ENCODE measurements around the gene RHBDD1.

Gene RHBDD1

GRCh38 chr2:226847090-226847489, 11.2 kb downstream of the RHBDD1 start:
- no peak for DNase-seq

GRCh38 chr2:226847511-226847910, 11.7 kb downstream of the RHBDD1 start:
- DNase-seq: no peak

GRCh38 chr2:226849349-226849748, 13.5 kb downstream of the RHBDD1 start:
- DNase-seq: no peak

GRCh38 chr2:226850024-226850423, 14.2 kb downstream of the RHBDD1 start:
- DNase-seq: no peak

- DNase-seq: no peak
Observed at GRCh38 chr2:226855787-226856186, 19.9 kb downstream of the RHBDD1 start.

DNA sequence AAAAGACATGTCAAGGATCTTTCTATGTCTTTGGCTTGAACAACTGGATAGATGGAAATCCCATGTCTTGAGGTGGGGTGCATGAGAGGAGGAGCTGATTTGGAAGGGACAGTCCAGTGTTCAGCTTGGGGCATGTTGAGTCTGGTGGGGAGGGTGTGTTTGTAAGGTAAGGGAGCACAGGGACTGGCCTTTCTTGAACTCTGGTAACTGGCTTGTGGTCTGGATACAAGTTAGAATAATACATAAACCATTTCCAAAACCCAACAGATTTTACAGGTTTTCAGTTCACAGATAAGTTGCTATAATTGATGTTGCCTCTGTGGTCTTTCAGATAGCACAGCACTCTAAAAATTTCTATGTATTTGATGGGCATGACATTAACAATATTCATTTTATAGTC, 24.2 kb downstream of the RHBDD1 start:
- DNase-seq: no peak

GRCh38 chr2:226862623-226863022, 26.8 kb downstream of the RHBDD1 start:
- no peak for DNase-seq

DNA sequence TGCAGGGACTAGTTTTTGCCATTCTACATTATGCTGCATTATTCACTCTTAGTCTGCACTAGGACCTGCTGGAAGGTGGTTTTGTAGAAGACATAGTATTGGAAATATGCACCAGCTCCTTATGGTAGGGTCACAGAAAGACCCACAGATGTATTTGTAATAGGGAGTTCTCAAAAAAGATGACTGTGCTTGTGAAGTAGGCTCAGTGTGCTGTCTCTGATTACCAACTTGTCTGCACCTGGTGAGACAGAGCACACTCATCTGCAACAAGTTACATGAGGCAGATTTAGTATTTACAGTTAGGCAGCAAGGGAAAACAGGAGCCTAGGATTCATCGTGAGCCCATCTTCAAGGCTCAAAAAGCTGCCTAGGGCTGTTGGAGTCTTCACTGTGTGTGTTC, 29.4 kb downstream of the RHBDD1 start:
- DNase-seq: no peak

GRCh38 chr2:226865710-226866109, 29.9 kb downstream of the RHBDD1 start:
- no peak for DNase-seq

- DNase-seq: no peak
Observed at GRCh38 chr2:226868331-226869162, 32.7 kb downstream of the RHBDD1 start.

DNA sequence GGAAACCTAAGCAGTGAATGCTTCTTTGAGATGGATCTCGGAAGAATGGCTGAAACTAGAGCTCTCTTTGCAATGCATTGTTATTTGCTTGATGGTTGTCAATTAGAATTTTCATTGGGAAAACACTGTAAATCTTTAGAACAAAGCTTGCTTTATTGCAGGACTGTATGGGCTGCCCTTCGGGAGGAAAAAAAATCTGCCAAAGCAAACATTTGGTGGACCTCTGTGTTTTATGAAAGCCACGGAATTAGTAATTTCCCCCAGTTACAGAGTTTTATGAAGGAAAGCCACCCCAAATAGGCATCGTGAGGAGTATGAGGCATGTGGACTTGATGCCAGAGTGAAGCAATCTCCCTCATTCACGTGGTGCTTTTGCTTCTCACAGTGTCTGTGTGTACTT, 33.5 kb downstream of the RHBDD1 start:
- no peak for DNase-seq

DNA sequence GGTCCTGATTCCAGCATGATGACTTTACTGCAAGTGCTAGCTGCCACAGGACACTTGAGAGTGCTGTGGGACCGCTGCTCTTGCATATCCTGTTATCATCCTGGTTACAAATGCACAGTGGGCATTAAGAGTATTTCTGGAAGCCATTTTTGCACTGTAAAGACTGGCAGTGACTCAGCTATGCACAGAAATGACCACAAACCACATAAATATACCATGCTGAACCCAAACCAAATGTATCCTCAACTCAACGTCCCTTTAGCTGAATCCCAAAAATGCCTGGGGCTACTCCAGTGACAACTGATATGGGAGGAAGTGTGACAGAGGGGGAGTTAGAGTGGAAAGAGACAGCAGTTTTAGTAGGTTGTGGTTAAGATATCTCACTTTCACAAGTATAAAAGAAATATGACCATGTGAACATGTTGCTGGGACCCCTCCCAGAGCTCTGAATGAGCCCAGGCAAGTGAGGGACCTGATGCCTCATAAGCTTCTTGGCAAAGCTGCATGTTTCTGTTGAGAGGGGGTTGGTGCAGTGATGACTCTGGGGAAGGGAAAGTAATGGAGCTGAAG, 37.3 kb downstream of the RHBDD1 start:
- no peak for DNase-seq

DNA sequence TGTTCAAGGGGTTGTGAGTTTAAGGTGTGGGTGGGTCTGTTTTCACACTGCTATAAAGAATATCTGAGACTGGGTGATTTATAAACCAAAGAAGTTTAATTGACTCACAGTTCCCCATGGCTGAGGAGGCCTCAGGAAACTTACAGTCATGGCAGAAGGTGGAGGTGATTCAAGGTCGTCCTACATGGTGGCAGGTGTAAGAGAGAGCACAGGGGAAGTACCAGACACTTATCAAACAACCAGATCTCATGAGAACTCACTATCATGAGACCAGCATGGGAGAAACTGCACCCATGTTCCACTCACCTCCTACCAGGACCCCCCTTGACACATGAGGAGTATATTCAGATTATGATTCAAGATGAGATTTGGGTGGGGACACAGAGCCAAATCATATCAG, 38.0 kb downstream of the RHBDD1 start:
- DNase-seq: no peak

DNA sequence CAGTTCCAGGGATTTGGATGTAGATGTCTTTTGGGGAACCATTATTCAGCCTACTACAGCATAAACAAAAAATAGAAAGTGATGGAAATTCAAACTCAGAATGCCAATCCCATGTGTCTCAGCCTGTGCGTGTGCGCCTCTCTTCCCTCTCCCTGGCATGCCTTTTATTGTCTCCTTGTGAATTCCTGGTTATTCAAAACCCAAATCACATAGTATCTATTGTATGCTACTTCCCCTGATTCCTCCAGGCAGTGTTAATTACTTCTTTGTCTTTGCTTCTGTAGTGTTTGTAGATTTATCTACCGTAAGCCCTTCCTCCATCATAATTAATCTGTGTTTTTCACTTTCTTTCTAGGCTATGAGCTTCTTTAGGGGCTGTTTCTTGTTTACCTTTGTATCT, 38.9 kb downstream of the RHBDD1 start:
- DNase-seq: no peak

- no peak for DNase-seq
Observed at GRCh38 chr2:226875438-226876225, 39.8 kb downstream of the RHBDD1 start.

DNA sequence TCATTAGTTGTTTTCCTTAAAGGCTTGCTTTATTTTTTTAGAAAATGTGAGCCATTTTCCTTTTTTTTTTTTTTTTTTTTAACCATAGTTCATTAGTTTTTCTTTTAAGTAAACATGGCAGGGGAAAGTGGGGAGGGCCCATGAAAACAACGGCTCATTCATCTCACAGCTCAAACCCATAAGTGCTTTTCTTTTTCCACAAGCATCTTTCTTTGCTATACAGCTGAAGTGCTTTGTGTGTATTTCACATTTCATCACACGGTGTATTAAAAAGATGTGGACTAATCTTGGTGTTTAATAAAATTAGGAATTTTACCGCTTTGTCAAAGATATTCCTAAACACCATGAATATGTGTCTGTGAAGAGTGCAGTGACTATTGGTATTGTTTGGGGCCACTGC, 41.6 kb downstream of the RHBDD1 start:
- no peak for DNase-seq

DNA sequence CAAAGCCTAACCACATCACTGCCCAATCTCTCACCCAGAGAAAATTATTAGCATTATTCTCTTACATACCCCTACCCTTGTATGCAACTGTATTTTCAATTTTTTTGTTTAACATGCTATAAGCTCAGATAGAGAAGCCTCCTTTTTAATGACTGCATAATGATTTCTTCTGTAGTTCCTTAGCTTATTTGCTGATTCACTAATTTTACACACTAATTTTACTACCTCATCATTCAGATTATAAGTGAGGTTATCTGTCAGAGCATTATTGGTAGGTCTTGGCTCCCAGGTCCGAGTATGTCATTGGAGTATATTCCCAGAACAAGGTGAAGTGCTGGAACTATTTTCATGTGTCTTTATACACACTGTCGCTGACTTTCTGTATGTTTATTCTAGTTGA, 45.4 kb downstream of the RHBDD1 start:
- no peak for DNase-seq

DNA sequence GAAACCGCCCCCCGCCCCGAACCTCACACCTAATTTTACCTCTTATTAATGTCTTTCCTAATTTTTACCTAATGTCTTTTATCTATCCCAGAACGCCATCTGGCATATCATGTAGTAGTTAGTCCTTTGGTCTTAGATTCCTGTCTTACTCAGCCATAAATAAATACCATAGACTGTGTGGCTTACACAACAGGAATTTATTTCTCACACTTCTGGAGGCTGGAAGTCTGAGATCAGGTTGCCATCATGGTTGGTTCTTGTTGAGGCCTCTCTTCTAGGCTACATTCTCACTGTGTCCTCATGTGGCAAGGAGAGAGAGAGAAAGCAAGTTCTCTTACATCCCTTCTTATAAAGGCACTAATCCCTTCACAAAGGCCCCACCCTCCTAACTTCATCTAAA, 46.8 kb downstream of the RHBDD1 start:
- no peak for DNase-seq

- DNase-seq: no peak
Observed at GRCh38 chr2:226883296-226883795, 47.5 kb downstream of the RHBDD1 start.

GRCh38 chr2:226884166-226884565, 48.3 kb downstream of the RHBDD1 start:
- no peak for DNase-seq

DNA sequence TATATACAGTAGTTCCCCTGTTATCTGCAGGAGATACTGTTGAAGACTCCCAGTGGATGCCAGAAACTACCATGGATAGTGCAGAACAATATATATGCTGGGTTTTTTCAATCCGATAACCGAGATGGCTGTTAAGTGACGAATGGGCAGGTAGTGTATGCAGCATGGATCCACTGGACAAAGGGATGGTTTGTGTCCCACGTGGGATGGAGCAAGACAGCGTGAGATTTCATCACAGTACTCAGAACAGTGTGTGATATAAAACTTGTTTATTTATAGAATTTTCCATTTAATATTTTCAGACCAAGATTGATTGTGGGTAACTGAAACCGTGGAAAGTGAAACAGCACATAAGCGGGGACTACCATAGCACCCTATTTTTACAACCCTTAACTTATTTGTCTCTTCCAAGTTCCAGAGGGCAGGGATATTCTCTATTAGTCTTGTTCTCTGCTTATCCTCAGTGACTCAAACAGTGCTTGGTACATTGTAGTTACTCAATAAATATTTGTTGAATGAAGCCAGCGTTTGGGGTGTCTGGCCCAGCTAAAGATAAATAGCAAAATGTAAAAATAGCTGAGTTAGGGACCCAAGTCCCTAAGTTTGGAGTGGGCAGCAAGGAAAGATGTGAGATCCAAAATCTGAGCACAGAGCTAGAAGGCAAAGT, 50.0 kb downstream of the RHBDD1 start:
- no peak for DNase-seq

DNA sequence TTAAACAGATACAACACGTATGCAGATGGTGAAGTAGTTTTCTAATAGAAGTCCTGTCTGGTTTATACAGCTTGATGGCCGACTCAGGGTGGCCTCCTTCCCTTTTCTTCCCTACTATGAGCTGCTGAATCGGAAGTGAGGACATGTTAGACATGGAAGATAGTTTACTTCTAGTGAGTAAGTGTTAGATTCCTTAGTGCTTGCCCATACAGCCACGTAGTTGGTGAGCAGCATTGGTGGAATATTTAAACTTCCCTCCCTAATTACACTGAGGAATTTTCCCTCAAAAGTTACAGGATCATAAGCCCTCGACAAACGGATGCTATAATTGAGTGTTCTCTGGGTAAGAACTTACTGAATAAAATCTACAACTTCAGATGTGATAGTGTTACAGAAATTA, 52.1 kb downstream of the RHBDD1 start:
- no peak for DNase-seq

DNA sequence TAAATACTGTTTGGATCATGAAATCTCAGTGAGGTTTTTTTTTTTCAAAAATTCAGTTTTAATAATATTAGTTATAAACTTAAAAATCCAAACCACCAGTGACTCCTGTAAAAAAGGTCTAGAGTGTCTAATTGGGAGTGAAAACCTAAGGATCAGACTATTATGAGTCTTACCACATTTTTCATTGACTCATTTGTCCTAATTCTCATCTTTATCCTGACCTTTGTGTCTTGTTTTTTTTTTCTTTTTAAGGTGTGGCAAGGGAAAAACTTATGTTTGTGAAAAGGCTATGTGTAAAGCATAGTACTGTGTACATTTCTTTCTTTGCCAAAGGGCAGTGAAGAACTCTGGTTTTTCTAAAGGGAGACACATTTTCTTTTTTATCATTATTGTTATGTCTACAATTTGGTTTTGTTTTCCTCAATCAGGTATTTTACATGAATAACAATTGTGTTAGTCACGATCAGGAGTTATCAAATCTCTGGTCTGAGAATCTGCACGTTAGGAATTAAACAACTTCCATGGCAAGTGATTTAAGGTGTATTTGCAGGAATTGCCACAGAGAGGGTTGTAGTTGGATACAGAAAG, 52.6 kb downstream of the RHBDD1 start:
- no peak for DNase-seq
